IPS-20b (cell line): ENCODE measurements around the gene IGF2R.

Experiments used
- H3K27ac ChIP-seq: one replicate; pipeline ENCODE4 v1.5.1; 2013; ENCODE audit warnings: low read length
- H3K27me3 ChIP-seq: 2 replicates; pipeline ENCODE4 v1.6.1; 2013; ENCODE audit warnings: mild to moderate bottlenecking, low read length, inconsistent platforms; ENCODE audit not compliant: insufficient read depth
- H3K36me3 ChIP-seq: 2 replicates; pipeline ENCODE4 v1.6.1; 2013; ENCODE audit warnings: low read depth, mild to moderate bottlenecking, inconsistent platforms, low read length, moderate library complexity; ENCODE audit not compliant: insufficient read depth
- H3K4me1 ChIP-seq: 2 replicates; pipeline ENCODE4 v1.6.1; 2013; ENCODE audit warnings: mild to moderate bottlenecking, control low read depth, inconsistent platforms, low read length, moderate library complexity; ENCODE audit not compliant: insufficient read depth
- H3K4me3 ChIP-seq: 2 replicates; pipeline ENCODE4 v1.5.1; 2013; ENCODE audit warnings: mild to moderate bottlenecking, low read length, inconsistent platforms
- H3K9ac ChIP-seq: 2 replicates; pipeline ENCODE4 v1.6.1; 2013; ENCODE audit warnings: low read depth, mild to moderate bottlenecking, inconsistent platforms, low read length, moderate library complexity
- H3K9me3 ChIP-seq: 2 replicates; pipeline ENCODE4 v1.6.1; 2013; ENCODE audit warnings: mild to moderate bottlenecking, low read depth, low read length, inconsistent platforms; ENCODE audit not compliant: insufficient read depth

IGF2R gene

DNA sequence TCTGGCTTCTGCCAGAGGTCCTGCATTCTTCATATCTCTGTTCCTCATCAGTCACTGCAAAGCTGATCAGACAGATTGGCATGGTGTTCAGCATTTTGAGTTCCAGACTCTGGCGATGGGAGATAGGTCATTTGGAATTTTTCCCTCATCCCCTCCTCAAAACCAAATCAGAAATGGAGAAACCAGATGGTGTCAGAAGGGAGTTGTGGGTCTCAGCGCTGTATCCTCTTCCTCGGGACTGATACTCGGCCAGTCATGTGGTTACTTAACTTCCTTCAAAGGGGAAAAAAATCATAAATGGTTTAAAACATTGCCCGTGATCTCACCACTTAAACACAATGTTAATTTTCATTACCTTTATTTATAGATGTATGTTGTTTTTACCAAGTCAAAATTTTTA is 75.8 kb downstream of the IGF2R start:
- no peak overlapping the region for H3K4me3 ChIP-seq
- H3K36me3 ChIP-seq = peaks cover 99% of the 10 kb centered on the region
- no peak overlapping the region for H3K27ac ChIP-seq

DNA sequence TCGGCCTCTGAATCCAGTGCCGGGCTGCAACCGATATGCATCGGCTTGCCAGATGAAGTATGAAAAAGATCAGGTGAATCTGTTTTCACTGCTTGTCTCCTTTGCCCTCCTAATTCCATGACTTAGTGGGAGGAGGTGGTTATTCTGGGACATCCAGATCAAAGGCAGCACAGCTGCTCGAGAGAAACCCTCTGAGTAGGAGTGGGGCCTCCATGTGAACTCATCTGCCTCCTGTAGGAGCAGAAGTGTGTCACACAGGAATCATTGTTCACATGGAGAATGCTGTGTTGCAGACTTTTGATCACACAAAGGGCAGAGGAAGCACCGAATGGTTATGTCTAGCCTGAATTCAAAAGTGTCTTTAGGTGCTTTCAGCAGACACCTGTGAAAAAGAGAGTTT is 79.6 kb downstream of the IGF2R start:
- H3K27me3 ChIP-seq = no peaks in the 10 kb centered on the region
- no peaks in the 10 kb centered on the region for H3K4me1 ChIP-seq
- H3K27ac ChIP-seq = no peak overlapping the region
- H3K36me3 ChIP-seq = peaks cover 89% of the 10 kb centered on the region
- no peak overlapping the region for H3K9ac ChIP-seq
- no peak overlapping the region for H3K4me3 ChIP-seq
- H3K9me3 ChIP-seq = no peaks in the 10 kb centered on the region

More for the DNA sequence above, 75.8 kb downstream of the IGF2R start:
- no peaks in the 10 kb centered on the region for H3K27me3 ChIP-seq
- no peaks in the 10 kb centered on the region for H3K4me1 ChIP-seq
- no peak overlapping the region for H3K9ac ChIP-seq
- no peaks in the 10 kb centered on the region for H3K9me3 ChIP-seq

DNA sequence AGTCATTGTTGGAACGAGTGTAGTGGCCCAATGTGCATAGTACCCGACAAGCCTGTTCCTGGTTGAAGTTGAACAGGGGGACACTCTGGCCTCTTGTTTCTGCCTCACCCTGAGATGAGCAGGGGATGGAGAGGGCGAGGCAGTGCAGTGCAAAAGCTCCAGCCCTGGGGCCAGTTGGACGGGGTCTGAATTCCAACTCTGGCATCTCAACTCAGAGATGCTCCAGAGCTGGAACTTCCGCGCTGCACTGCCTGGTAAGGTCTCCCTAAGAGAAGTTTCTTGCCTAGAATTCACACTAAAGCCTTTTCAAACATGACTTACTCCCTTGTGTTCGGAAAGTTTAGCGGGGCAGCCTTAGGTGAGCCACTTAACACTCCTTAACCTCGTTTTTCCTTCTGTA is 80.5 kb downstream of the IGF2R start:
- no peak overlapping the region for H3K4me3 ChIP-seq
- no peaks in the 10 kb centered on the region for H3K4me1 ChIP-seq
- no peaks in the 10 kb centered on the region for H3K27me3 ChIP-seq
- no peaks in the 10 kb centered on the region for H3K9me3 ChIP-seq
- H3K27ac ChIP-seq = no peak overlapping the region
- H3K36me3 ChIP-seq = peaks cover 89% of the 10 kb centered on the region
- no peak overlapping the region for H3K9ac ChIP-seq

DNA sequence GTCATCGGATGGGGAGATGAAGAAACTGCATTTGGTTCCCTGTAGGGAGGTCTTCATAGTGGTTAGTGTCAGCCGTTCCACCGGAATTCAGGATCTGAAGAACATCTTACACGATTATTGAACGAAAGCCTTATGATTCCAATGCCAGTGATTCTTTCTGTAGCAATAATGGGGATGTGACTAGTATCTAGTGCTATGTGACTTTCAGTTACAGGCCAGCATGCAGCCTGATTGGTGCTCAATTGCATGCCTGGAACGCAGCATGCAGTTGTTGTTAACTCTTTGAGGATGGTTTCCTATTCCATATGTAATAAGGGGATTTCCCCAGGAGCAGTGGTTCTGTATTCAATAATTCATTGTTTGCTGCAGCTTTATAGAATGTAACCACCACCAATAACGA is 81.1 kb downstream of the IGF2R start:
- H3K36me3 ChIP-seq = peaks cover 89% of the 10 kb centered on the region
- H3K27ac ChIP-seq = no peak overlapping the region
- no peak overlapping the region for H3K9ac ChIP-seq
- H3K9me3 ChIP-seq = no peaks in the 10 kb centered on the region
- no peak overlapping the region for H3K4me3 ChIP-seq
- H3K4me1 ChIP-seq = no peaks in the 10 kb centered on the region
- H3K27me3 ChIP-seq = no peaks in the 10 kb centered on the region

DNA sequence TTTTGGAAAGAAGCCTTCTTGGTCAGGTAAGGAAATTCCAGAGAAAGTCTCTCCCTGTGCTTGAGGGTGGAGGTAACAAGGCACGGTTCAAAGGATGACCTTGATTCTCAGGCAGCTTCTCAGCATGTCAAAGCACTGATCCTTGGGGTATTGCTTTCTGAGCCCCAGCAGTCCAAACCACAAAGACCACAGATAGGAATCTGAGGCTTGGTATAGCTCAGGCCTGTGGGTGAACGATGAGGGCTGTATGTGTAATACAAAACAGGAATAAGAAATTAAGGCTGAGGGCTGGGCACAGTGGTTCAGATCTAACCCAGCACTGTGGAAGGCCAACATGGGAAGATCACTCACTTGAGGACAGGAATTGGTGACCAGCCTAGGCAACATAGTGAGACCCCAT is 82.5 kb downstream of the IGF2R start:
- Histone ChIP-seq H3K9me3 (no peaks in the 10 kb centered on the region), H3K27me3 (no peaks in the 10 kb centered on the region), H3K36me3 (peaks cover 89% of the 10 kb centered on the region), H3K9ac (no peak overlapping the region), H3K27ac (no peak overlapping the region), H3K4me1 (no peaks in the 10 kb centered on the region), H3K4me3 (no peak overlapping the region)

DNA sequence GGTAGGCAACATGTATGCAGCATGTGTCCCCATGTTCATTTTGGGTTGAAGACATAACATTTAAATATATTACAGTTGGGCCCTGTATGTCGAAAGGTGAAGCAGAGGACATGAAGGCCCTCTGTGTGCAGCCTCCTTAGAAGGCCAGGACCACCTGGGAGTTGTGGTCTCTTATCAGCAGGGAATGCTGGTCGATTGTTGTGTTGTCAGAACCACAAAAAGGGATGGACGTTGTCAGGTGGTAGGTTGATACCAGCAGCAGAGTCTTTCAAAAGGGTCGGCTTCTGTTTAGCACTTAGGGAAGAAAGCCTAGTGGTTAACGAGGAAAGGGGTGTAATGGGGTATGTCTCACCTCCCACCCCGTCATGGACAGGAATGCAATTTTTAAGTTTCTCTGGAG is 85.4 kb downstream of the IGF2R start:
- no peak overlapping the region for H3K9ac ChIP-seq
- H3K36me3 ChIP-seq = peaks cover 89% of the 10 kb centered on the region
- H3K27ac ChIP-seq = no peak overlapping the region
- no peaks in the 10 kb centered on the region for H3K9me3 ChIP-seq
- no peak overlapping the region for H3K4me3 ChIP-seq
- no peaks in the 10 kb centered on the region for H3K4me1 ChIP-seq
- no peaks in the 10 kb centered on the region for H3K27me3 ChIP-seq

DNA sequence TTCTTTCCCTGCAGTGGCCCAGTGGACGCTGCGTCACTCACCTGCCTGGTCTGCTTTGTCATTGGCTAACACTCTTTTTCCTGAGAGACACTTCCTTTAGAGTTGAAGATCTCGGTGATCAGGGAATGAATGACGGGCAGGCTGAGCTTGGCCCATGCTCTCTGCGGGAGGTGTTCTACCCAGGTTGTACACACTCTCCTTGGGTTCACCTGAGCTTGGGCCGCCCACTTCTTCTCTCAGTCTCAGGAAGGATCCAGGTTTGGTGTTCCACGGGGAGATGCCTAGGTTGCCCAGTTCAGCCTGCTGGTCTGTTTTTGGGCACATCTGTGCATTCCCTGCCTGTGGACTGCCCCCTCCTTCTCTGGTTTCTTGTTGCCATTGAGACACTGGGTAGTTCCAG is 86.0 kb downstream of the IGF2R start:
- H3K27ac ChIP-seq = no peak overlapping the region
- H3K27me3 ChIP-seq = no peaks in the 10 kb centered on the region
- H3K4me1 ChIP-seq = no peaks in the 10 kb centered on the region
- no peaks in the 10 kb centered on the region for H3K9me3 ChIP-seq
- H3K4me3 ChIP-seq = no peak overlapping the region
- peaks cover 89% of the 10 kb centered on the region for H3K36me3 ChIP-seq
- no peak overlapping the region for H3K9ac ChIP-seq

DNA sequence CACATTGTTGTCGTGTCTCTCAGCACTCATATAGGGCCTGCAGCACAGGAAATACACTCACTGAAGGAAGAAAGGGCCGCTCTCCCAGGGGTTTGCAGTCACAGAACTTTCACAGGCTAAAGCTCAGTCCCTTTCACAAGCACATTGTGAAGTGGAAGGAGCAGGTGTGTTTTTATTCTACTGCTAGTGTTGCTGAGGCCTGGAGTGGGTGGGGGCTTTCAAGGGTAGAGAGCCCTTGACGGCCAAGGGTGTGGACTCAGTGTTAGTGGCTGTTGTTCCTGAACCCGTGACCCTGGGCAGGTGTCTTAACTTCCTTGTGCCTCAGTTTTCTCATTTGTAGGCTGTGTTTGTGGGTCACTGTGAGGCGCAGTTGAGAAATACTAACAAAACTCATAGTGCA is 86.5 kb downstream of the IGF2R start:
- Histone ChIP-seq H3K27me3 (no peaks in the 10 kb centered on the region), H3K27ac (no peak overlapping the region), H3K4me3 (no peak overlapping the region), H3K9ac (no peak overlapping the region; the same call in 1 of the 2 replicates), H3K36me3 (peaks cover 89% of the 10 kb centered on the region), H3K9me3 (no peaks in the 10 kb centered on the region), H3K4me1 (no peaks in the 10 kb centered on the region)

DNA sequence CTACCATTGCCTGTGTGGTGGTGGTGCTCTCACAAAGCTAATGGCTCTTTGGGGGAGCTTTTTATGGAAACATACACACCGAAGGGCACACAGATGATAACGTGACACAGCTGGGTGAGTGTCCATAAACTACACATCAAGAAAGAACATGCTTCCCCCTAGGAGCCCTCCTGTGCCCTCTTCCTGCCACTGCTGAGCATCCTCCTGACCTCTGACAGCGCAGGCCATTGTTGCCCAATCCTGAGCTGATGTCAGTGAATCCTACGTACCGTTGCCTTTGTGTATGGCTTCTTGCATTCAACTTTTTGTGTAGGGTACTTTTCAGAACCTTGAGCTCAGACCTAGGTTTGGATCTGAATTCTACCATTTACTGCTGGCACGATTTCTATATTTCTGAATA is 86.9 kb downstream of the IGF2R start:
- H3K27ac ChIP-seq = no peak overlapping the region
- H3K4me3 ChIP-seq = no peak overlapping the region
- no peak overlapping the region for H3K9ac ChIP-seq
- no peaks in the 10 kb centered on the region for H3K27me3 ChIP-seq
- no peaks in the 10 kb centered on the region for H3K4me1 ChIP-seq
- peaks cover 89% of the 10 kb centered on the region for H3K36me3 ChIP-seq
- no peaks in the 10 kb centered on the region for H3K9me3 ChIP-seq

DNA sequence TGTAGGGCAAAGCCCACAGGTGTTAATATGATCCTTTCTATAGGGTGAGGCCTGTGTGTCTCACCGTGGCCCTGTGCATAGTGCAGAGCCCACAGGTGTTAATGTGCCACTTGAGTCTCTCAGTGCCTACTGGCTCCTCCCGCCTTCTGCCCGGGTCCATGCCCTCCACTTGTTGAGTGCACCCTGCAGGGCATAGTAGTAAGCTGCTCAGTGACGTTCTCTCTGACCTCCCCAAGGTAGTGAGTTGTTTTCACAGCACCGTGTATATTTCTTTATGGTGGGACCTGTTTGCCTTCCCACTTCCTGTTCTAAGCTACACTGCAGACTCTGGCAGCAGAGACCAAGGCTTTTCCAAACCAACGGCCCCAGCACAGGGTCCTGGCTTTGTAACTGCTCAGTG is 88.2 kb downstream of the IGF2R start:
- Histone ChIP-seq H3K36me3 (peaks cover 88% of the 10 kb centered on the region), H3K4me1 (no peaks in the 10 kb centered on the region), H3K27ac (no peak overlapping the region), H3K9ac (no peak overlapping the region), H3K4me3 (no peak overlapping the region), H3K27me3 (no peaks in the 10 kb centered on the region), H3K9me3 (no peaks in the 10 kb centered on the region)

DNA sequence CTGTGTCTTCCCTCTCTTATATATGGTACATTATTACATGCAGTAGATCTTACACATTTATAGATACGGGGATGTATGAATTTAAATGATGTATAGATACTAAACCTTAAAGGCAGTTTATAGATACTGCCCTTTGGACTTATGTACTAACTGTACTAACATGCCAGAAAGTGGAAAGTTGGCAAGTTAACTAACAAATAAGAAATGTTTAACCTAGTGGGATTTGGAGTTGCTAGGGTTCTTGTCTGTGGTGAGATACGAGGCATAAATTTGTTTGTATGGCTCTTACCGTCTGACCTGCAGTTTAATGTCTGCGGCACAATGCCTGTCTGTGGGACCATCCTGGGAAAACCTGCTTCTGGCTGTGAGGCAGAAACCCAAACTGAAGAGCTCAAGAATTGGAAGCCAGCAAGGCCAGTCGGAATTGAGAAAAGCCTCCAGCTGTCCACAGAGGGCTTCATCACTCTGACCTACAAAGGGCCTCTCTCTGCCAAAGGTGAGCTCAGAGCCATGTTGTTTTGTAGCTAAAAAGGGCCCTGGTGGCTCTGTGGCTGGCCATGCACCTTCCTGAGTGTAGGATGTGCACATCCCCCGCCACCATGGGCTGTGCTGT is 89.8 kb downstream of the IGF2R start:
- Histone ChIP-seq H3K9me3 (no peaks in the 10 kb centered on the region), H3K27ac (no peak overlapping the region), H3K36me3 (peaks cover 98% of the 10 kb centered on the region)

DNA sequence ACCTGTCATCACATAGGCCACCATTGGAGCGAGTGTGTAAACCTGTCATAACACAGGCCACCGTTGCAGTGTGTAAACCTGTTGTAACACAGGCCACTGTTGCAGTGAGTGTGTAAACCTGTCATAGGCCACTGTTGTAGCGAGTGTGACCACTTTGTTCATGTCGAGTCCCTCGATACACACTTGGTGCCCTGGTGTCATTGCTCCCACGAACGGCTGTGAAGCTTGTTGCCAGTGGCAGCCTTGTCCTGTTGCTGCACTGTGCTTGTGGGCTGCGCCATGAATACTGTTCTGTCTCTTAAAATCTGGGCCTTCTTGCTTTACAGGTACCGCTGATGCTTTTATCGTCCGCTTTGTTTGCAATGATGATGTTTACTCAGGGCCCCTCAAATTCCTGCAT is 91.3 kb downstream of the IGF2R start:
- Histone ChIP-seq H3K9ac (no peak overlapping the region), H3K36me3 (peaks cover 98% of the 10 kb centered on the region), H3K4me1 (no peaks in the 10 kb centered on the region), H3K9me3 (no peaks in the 10 kb centered on the region), H3K27ac (no peak overlapping the region), H3K27me3 (no peaks in the 10 kb centered on the region), H3K4me3 (no peak overlapping the region)

More for the DNA sequence above, 89.8 kb downstream of the IGF2R start:
- no peaks in the 10 kb centered on the region for H3K4me1 ChIP-seq
- no peak overlapping the region for H3K4me3 ChIP-seq
- H3K9ac ChIP-seq = no peak overlapping the region
- no peaks in the 10 kb centered on the region for H3K27me3 ChIP-seq
